Left ventricle myocardium inferior (tissue), 1 donor: Measurements from ENCODE around the gene RBMS3. TPM values are rescaled to one million over a fixed set of nuclear protein-coding genes. Genes with fewer than 3 reads are reported as not detected.
A peak's percentile ranks its signal among the peaks of the same experiment; 100 is the strongest.
"Not testable (repeated sequence)": the region's sequence is repeated elsewhere in the genome, so short reads cannot be mapped to it uniquely, and the experiment has no call there.

ENCODE experiments used
- DNase-seq: peaks from one replicate; pipeline ENCODE4 v3.0.0-alpha.2; 2020
- H3K27ac ChIP-seq: fragments of 200-600 bp; replicated peaks from 2 replicates; pipeline ENCODE4 v1.8.0; 2021
- H3K27me3 ChIP-seq: fragments of 200-600 bp; 2 replicates; pipeline ENCODE4 v1.8.0; 2021; ENCODE audit warnings: low read depth
- H3K36me3 ChIP-seq: fragments of 200-600 bp; 2 replicates; pipeline ENCODE4 v1.8.0; 2021
- H3K4me1 ChIP-seq: fragments of 200-600 bp; 2 replicates; pipeline ENCODE4 v1.8.0; 2021
- H3K4me3 ChIP-seq: fragments of 200-600 bp; 2 replicates; pipeline ENCODE4 v1.8.0; 2021; ENCODE audit warnings: mild to moderate bottlenecking, moderate library complexity
- H3K9me3 ChIP-seq: fragments of 200-600 bp; replicated peaks from 2 replicates; pipeline ENCODE4 v1.8.0; 2021
- intact Hi-C: fragments of 100-400 bp; cut with micrococcal nuclease; formaldehyde crosslinking; loops from one replicate; pipeline ENCODE4 v1.11.0; 2022
- total RNA-seq: library from RNA; stranded (reverse); fragmentation: NEBNext Ultra II Directional; extraction: Animal tissue kit (Norgen Biotek cat#: 25700); gene quantifications from one replicate; pipeline ENCODE4 v1.2.1, GENCODE V29; 2021
- TF ChIP-seq, protein P1 (sequence below): fragments of 200-600 bp; IDR thresholded peaks from 2 replicates; pipeline ENCODE4 v1.8.0; 2021; ENCODE audit warnings: antibody characterized with exemption, mild to moderate bottlenecking, borderline replicate concordance
- donor health status: DM: no; HTN: yes; CAD: no; lungs with severe emphysema.

The RBMS3 gene
- total RNA-seq, 1 donor from 2014 or later = 25.3 TPM

- Histone ChIP-seq H3K9me3 (peaks cover 7% of the 10 kb centered on the region), H3K4me1 (peaks cover 24% of the 10 kb centered on the region), H3K27me3 (no peaks in the 10 kb centered on the region), H3K27ac (no peak overlapping the region), H3K4me3 (peak overlapping the region; percentile 2), H3K36me3 (no peaks in the 10 kb centered on the region)
- intact Hi-C loops = no loop called here
- DNase-seq = no peak
- TF ChIP-seq, protein P1, sequence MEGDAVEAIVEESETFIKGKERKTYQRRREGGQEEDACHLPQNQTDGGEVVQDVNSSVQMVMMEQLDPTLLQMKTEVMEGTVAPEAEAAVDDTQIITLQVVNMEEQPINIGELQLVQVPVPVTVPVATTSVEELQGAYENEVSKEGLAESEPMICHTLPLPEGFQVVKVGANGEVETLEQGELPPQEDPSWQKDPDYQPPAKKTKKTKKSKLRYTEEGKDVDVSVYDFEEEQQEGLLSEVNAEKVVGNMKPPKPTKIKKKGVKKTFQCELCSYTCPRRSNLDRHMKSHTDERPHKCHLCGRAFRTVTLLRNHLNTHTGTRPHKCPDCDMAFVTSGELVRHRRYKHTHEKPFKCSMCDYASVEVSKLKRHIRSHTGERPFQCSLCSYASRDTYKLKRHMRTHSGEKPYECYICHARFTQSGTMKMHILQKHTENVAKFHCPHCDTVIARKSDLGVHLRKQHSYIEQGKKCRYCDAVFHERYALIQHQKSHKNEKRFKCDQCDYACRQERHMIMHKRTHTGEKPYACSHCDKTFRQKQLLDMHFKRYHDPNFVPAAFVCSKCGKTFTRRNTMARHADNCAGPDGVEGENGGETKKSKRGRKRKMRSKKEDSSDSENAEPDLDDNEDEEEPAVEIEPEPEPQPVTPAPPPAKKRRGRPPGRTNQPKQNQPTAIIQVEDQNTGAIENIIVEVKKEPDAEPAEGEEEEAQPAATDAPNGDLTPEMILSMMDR = no peak
These were observed 72.9 kb downstream of the RBMS3 start for GRCh38 chr3:29353807-29354206.

- Histone ChIP-seq H3K4me1 (peaks cover 24% of the 10 kb centered on the region), H3K4me3 (no peak overlapping the region), H3K9me3 (peaks cover 7% of the 10 kb centered on the region), H3K36me3 (no peaks in the 10 kb centered on the region), H3K27ac (no peak overlapping the region), H3K27me3 (no peaks in the 10 kb centered on the region)
- intact Hi-C loops = no loop called here
- TF ChIP-seq, protein P1 = no peak
- no peak for DNase-seq
These were observed 74.0 kb downstream of the RBMS3 start for GRCh38 chr3:29354894-29355293.

DNA sequence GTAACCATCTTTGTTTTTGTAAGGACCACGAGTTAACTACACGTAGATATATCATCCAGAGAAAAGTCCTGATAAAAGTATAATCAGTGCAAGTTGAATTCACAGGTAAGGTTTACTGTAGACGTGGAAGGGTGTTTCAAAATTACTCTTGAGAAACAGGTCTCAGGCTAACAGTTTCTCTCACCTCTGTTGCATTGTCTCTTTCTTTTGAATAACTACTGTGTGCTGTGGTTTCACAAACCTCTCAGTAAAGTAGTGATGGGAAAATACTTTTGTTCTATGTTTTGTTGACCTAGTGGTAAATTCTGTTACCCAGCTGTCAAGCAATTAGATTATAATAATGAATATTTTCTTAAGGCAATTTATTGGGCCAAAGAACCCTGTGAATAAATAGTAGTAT is 75.2 kb downstream of the RBMS3 start:
- TF ChIP-seq, protein P1 = no peak
- Histone ChIP-seq H3K36me3 (no peaks in the 10 kb centered on the region), H3K27me3 (no peaks in the 10 kb centered on the region), H3K27ac (no peak overlapping the region), H3K9me3 (peaks cover 15% of the 10 kb centered on the region), H3K4me1 (peaks cover 24% of the 10 kb centered on the region), H3K4me3 (no peak overlapping the region)
- intact Hi-C loops = no loop called here
- no peak for DNase-seq

GRCh38 chr3:29360289-29360688 is 79.4 kb downstream of the RBMS3 start:
- H3K36me3 ChIP-seq, DNase-seq, H3K27ac ChIP-seq, H3K27me3 ChIP-seq, intact Hi-C loops, H3K4me1 ChIP-seq, H3K4me3 ChIP-seq: not testable (repeated sequence)
- H3K9me3 ChIP-seq = peaks cover 15% of the 10 kb centered on the region

- H3K4me1 ChIP-seq = peaks cover 10% of the 10 kb centered on the region
- H3K27ac ChIP-seq = no peak overlapping the region
- DNase-seq = no peak
- no peaks in the 10 kb centered on the region for H3K27me3 ChIP-seq
- TF ChIP-seq, protein P1 = no peak
- peaks cover 12% of the 10 kb centered on the region for H3K9me3 ChIP-seq
- H3K4me3 ChIP-seq = no peak overlapping the region
- no peaks in the 10 kb centered on the region for H3K36me3 ChIP-seq
- intact Hi-C loops = no loop called here
These were observed 82.2 kb downstream of the RBMS3 start for GRCh38 chr3:29363110-29363509.

- no peak overlapping the region for H3K4me3 ChIP-seq
- H3K27ac ChIP-seq = no peak overlapping the region
- peaks cover 42% of the 10 kb centered on the region for H3K4me1 ChIP-seq
- TF ChIP-seq, protein P1 = no peak
- no peaks in the 10 kb centered on the region for H3K9me3 ChIP-seq
- H3K36me3 ChIP-seq = peaks cover 1% of the 10 kb centered on the region
- no peaks in the 10 kb centered on the region for H3K27me3 ChIP-seq
- intact Hi-C loops = no loop called here
- no peak for DNase-seq
These were observed 89.2 kb downstream of the RBMS3 start for GRCh38 chr3:29370021-29370420.
